ENCODE results near the gene APBA2.

- no peak for TF ChIP-seq CTCF (IDR thresholded peaks at IDR 0.05)
- no peak for TF ChIP-seq POLR2A (IDR thresholded peaks at IDR 0.05)
Observed at GRCh38 chr15:28967066-28967465, 81.3 kb downstream of the APBA2 start.
